GM23338 (cell line): ENCODE results near the gene DNMT1. TPM values are rescaled to one million over a fixed set of nuclear protein-coding genes. Genes with fewer than 3 reads are reported as not detected.

ENCODE experiments used
- ATAC-seq: fragments of 200-7000 bp; cut with Tn5 transposase; 3 replicates; pipeline ENCODE4 v1.9.1; 2020
- DNase-seq: peaks from one replicate; pipeline ENCODE4 v3.0.0-alpha.2; 2015; ENCODE audit warnings: low spot score
- H2AFZ ChIP-seq: fragments of 200-600 bp; sonication (generic); 2 replicates; pipeline ENCODE4 v1.8.0; 2016; ENCODE audit warnings: antibody characterized with exemption, mild to moderate bottlenecking, moderate library complexity
- H3F3A ChIP-seq: fragments of 200-600 bp; sonication (generic); replicated peaks from 2 replicates; pipeline ENCODE4 v1.8.0; 2017; ENCODE audit warnings: antibody characterized with exemption, mixed run types, low read depth
- H3K27ac ChIP-seq: fragments of 200-600 bp; sonication (generic); 2 replicates; pipeline ENCODE4 v1.6.1; 2016; ENCODE audit warnings: low read depth
- H3K27me3 ChIP-seq: fragments of 200-600 bp; sonication (generic); 2 replicates; pipeline ENCODE4 v1.8.0; 2016; ENCODE audit warnings: mild to moderate bottlenecking, mixed run types, moderate library complexity; ENCODE audit not compliant: insufficient read depth
- H3K36me3 ChIP-seq: fragments of 200-600 bp; sonication (generic); 2 replicates; pipeline ENCODE4 v1.8.0; 2016; ENCODE audit warnings: mild to moderate bottlenecking; ENCODE audit not compliant: insufficient read depth
- H3K4me1 ChIP-seq: fragments of 200-600 bp; sonication (generic); 2 replicates; pipeline ENCODE4 v1.8.0; 2016; ENCODE audit warnings: mild to moderate bottlenecking, moderate library complexity; ENCODE audit not compliant: insufficient read depth
- H3K4me2 ChIP-seq: fragments of 200-600 bp; sonication (generic); 2 replicates; pipeline ENCODE4 v1.7.1; 2017; ENCODE audit warnings: mixed run types
- H3K4me3 ChIP-seq: fragments of 200-600 bp; sonication (generic); 2 replicates; pipeline ENCODE4 v1.6.1; 2016; ENCODE audit warnings: mixed run types
- H3K79me2 ChIP-seq: fragments of 200-600 bp; sonication (generic); replicated peaks from 2 replicates; pipeline ENCODE4 v1.8.0; 2017; ENCODE audit warnings: mild to moderate bottlenecking; ENCODE audit not compliant: insufficient read depth
- H3K9me2 ChIP-seq: fragments of 200-600 bp; sonication (generic); 2 replicates; pipeline ENCODE4 v1.8.0; 2017; ENCODE audit not compliant: insufficient read depth
- H4K20me1 ChIP-seq: fragments of 200-600 bp; sonication (generic); replicated peaks from 2 replicates; pipeline ENCODE4 v1.8.0; 2017; ENCODE audit warnings: mild to moderate bottlenecking; ENCODE audit not compliant: insufficient read depth
- H3K27ac Mint-ChIP-seq: 2 replicates; pipeline ENCODE4 v1.8.0; 2020; ENCODE audit warnings: inconsistent platforms, mild to moderate bottlenecking, moderate library complexity, mixed read lengths
- H3K27me3 Mint-ChIP-seq: 3 replicates; pipeline ENCODE4 v1.8.0; 2022; ENCODE audit warnings: low read depth, mild to moderate bottlenecking, moderate library complexity, mixed read lengths, inconsistent platforms; ENCODE audit not compliant: insufficient read depth, poor library complexity
- H3K36me3 Mint-ChIP-seq: 3 replicates; pipeline ENCODE4 v1.8.0; 2021; ENCODE audit warnings: low read depth, mild to moderate bottlenecking, inconsistent platforms, moderate library complexity, mixed read lengths
- H3K4me1 Mint-ChIP-seq: 3 replicates; pipeline ENCODE4 v1.8.0; 2020; ENCODE audit warnings: mild to moderate bottlenecking, inconsistent platforms, mixed read lengths
- H3K4me3 Mint-ChIP-seq: 3 replicates; pipeline ENCODE4 v1.8.0; 2021; ENCODE audit warnings: moderate library complexity, mild to moderate bottlenecking, inconsistent platforms, mixed read lengths
- H3K9me3 Mint-ChIP-seq: 3 replicates; pipeline ENCODE4 v1.8.0; 2020; ENCODE audit warnings: moderate library complexity, mild to moderate bottlenecking, inconsistent platforms, mixed read lengths
- CTCF ChIP-seq, 2 experiments: fragments of 200-600 bp in 1 of 2; sonication (generic) in 1 of 2; conservative IDR thresholded peaks; 2 replicates each; pipeline versions ENCODE4 v1.5.1 to v1.6.1; 2016 to 2017; ENCODE audit warnings: antibody characterized with exemption in 2 of 2, low read depth in 2 of 2, mild to moderate bottlenecking in 2 of 2, moderate library complexity in 1 of 2
- EZH2 ChIP-seq: fragments of 200-600 bp; sonication (generic); IDR thresholded peaks from one replicate; pipeline ENCODE4 v1.8.0; 2017; ENCODE audit warnings: antibody characterized with exemption, mild to moderate bottlenecking, low read depth; ENCODE audit not compliant: unreplicated experiment
- EZH2phosphoT487 ChIP-seq: fragments of 200-600 bp; sonication (generic); IDR thresholded peaks from one replicate; pipeline ENCODE4 v1.8.1; 2018; ENCODE audit warnings: antibody characterized with exemption; ENCODE audit not compliant: unreplicated experiment
- STAT1 ChIP-seq: IDR thresholded peaks from one replicate; pipeline ENCODE4 v1.6.1; 2016; ENCODE audit warnings: antibody characterized with exemption; ENCODE audit not compliant: unreplicated experiment
- ZNF114 ChIP-seq: fragments of 250-450 bp; sonication (Bioruptor Pico); IDR thresholded peaks from 2 replicates; pipeline ENCODE4 v1.5.0; 2020; ENCODE audit warnings: mild to moderate bottlenecking, moderate library complexity
- ZNF462 ChIP-seq: fragments of 250-450 bp; sonication (Bioruptor Pico); IDR thresholded peaks from 2 replicates; pipeline ENCODE4 v1.5.0; 2020; ENCODE audit warnings: mild to moderate bottlenecking, moderate library complexity
- polyA plus RNA-seq: library from polyadenylated mRNA; unstranded; fragments of >200 nt; fragmentation: Nextera tagmentation; extraction: Ambion mirVana; gene quantifications from 2 replicates; pipeline ENCODE4 v1.2.1, GENCODE V29; 2016
- total RNA-seq: library from RNA; depleted of rRNA; stranded (reverse); fragments of >200 nt; shearing (Covaris generic); gene quantifications from 2 replicates; pipeline ENCODE4 v1.2.3, GENCODE V29; 2014

The DNMT1 gene
- total and polyA plus RNA-seq, 2 experiments from 2014 or later: 238 to 589 TPM

- DNase-seq (no peak), ATAC-seq (no peak)
- Histone ChIP-seq H3F3A (peaks cover 35% of the 10 kb centered on the region), H3K9me2 (no peaks in the 10 kb centered on the region), H4K20me1 (peaks cover 11% of the 10 kb centered on the region; the same call in 1 of the 2 replicates), H3K4me3 (no peak overlapping the region), H3K4me2 (no peak overlapping the region), H3K36me3 (peaks cover 14% of the 10 kb centered on the region; the same call in 1 of the 2 replicates), H3K27ac (no peak overlapping the region), H3K79me2 (peaks cover 21% of the 10 kb centered on the region), H3K27me3 (no peaks in the 10 kb centered on the region), H3K4me1 (no peaks in the 10 kb centered on the region; the same call in 1 of the 2 replicates), H2AFZ (no peak overlapping the region)
- Mint-ChIP-seq H3K36me3 (peaks cover 64% of the 10 kb centered on the region), H3K27ac (no peak overlapping the region), H3K4me3 (peak overlapping the region; percentile 12; the same call in 1 of the 3 replicates), H3K9me3 (no peaks in the 10 kb centered on the region), H3K4me1 (peaks cover 9% of the 10 kb centered on the region), H3K27me3 (peaks cover 40% of the 10 kb centered on the region)
- no peak for TF ChIP-seq ZNF114
Measured at GRCh38 chr19:10116085-10116865, 78.5 kb downstream of the DNMT1 start.

GRCh38 chr19:10115392-10116084, 79.2 kb downstream of the DNMT1 start:
- H3K4me1 ChIP-seq: no peaks in the 10 kb centered on the region; the same call in 1 of the 2 replicates
- Mint-ChIP-seq H3K36me3 (peaks cover 69% of the 10 kb centered on the region), H3K27ac (no peak overlapping the region), H3K27me3 (peaks cover 43% of the 10 kb centered on the region), H3K4me3 (no peak overlapping the region), H3K4me1 (peaks cover 12% of the 10 kb centered on the region), H3K9me3 (no peaks in the 10 kb centered on the region)
- ATAC-seq: no peak
- H3K27ac ChIP-seq: no peak overlapping the region
- peaks cover 38% of the 10 kb centered on the region for H3F3A ChIP-seq
- no peak for TF ChIP-seq ZNF462 (CRISPR knock-in tag)
- TF ChIP-seq EZH2: no peak
- no peak for TF ChIP-seq STAT1
- no peak for TF ChIP-seq EZH2phosphoT487
- TF ChIP-seq CTCF (conservative IDR thresholded peaks at IDR 0.05; ENCODE audit: low read depth in 2 of 2): no peak
- no peak for DNase-seq
- H3K79me2 ChIP-seq: peaks cover 21% of the 10 kb centered on the region
- peaks cover 11% of the 10 kb centered on the region; the same call in 1 of the 2 replicates for H4K20me1 ChIP-seq
- no peak overlapping the region for H2AFZ ChIP-seq
- H3K9me2 ChIP-seq: no peaks in the 10 kb centered on the region
- no peaks in the 10 kb centered on the region for H3K27me3 ChIP-seq
- peaks cover 16% of the 10 kb centered on the region; the same call in 1 of the 2 replicates for H3K36me3 ChIP-seq
- H3K4me3 ChIP-seq: no peak overlapping the region
- H3K4me2 ChIP-seq: no peak overlapping the region
